Embryonic facial prominence (tissue), 1 donor: ENCODE measurements around the gene INTS14.

Source experiments
- DNase-seq: peaks from one replicate; pipeline ENCODE4 v3.0.0-alpha.2; 2016; ENCODE audit errors: extremely low spot score

The INTS14 gene

GRCh38 chr15:65532738-65533051 is 78.2 kb downstream of the INTS14 start:
- DNase-seq, result no peak

GRCh38 chr15:65530318-65531111 is 80.4 kb downstream of the INTS14 start, which contains the start of gene HACD3:
HACD3 (plus strand) TSS chr15:65530463; CDS start chr15:65530632, 169 bp downstream.
- DNase-seq, result peak; percentile 66

GRCh38 chr15:65529762-65530317 is 81.1 kb downstream of the INTS14 start:
- no peak for DNase-seq
